GM19099 (cell line): ENCODE data around the gene MUC2.

Source experiments
- POLR2A ChIP-seq: IDR thresholded peaks from 3 replicates; pipeline ENCODE4 v1.6.1; 2011; ENCODE audit warnings: low read depth; ENCODE audit not compliant: insufficient read length; ENCODE audit errors: extremely low read depth

The MUC2 gene

DNA sequence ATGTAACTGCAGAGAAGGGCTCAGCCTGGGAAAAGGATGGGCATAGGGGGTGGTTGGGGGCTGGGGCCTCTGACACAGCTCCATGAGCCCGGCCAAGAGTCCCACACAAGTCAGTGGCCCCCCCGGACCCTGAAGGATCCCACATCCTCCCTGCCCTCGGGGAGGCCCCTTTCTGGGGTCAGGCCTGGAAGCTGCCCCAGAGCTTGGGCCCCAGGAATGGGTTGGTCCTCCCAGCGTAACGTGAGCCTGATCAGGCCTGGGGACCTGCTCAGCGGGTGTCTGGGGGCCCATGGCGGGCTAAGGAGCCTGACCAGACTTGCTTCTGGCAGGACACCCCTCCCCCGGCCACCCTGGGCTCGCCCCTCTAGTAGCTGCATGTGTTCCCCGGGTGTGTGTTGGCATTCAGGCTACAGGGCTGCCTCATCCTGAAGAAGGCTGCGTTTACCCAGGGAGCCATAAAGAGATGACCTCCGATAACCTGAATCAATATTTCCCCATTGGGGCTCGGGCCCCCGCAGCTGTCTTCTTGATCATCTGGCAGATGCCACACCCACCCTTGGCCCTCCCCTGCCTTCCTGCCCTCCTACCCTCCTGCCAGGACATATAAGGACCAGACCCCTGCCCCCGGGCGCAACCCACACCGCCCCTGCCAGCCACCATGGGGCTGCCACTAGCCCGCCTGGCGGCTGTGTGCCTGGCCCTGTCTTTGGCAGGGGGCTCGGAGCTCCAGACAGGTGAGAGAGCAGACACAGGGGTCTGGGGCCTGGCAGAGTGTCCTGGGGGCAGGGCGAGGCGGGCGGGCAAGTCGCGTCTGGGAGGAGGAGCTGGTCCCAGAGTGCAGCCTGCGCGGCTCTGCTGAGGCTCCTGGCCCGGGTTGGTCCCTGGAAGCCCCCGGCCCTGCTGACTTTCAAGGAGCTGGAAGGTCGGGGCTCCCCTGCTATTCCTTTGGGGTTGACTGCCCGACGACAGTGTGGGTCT is at the start of gene MUC2:
Gene MUC2 (plus strand): TSS at position 631 of the 978 bp plus-strand sequence.
- no peak for TF ChIP-seq POLR2A

DNA sequence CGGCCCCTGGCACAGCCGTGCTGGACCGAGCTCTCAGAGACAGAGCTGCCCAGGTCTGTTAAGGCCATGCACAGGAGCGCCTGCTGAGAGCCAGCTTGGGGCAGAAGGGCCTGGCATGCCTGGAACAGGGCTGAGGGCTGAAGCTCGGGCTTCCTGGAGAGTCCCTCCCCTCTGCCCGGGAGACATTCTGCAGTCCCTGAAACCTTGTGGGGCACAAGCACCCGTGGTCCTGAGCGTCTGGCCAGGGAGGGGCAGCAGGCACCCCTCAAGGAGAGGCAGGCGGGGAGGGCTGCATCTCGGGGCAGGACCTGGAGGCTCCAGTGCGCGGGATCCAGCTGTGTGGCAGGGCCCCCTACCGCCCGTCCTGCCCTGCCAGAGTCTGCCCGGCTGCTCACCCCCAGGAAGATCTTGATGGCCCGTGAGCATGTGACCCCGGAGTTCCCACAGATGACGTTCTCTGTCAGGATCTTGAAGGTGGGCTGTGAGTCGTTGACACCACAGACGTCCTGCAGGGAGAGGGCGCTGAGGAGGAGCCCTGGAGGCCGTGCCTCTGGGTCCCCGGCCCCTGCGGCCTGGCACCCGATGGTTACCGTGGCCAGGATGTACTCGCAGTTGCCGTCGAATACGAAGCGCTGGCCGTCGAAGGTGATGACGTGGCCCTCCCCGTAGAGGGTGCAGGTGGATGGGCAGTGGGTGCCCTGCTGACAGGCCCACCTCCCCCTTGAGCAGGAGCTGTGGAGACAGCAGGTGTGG is 49.1 kb upstream of the MUC2 start:
- no peak for TF ChIP-seq POLR2A

DNA sequence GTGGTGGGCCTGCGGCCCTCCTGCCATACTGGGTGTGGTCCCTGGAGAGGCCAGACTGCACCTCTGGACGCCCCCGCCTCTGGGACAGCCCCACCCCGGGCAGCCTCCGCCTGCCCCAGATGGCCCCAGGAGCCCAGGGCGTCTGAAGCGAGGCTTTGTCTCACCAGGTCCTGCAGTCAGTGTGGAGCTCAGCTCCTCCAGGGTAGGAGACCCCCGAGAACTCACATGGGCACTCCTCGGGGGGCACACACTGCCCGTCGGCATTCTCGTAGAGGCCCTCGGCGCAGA is 48.6 kb upstream of the MUC2 start:
- TF ChIP-seq POLR2A = no peak

DNA sequence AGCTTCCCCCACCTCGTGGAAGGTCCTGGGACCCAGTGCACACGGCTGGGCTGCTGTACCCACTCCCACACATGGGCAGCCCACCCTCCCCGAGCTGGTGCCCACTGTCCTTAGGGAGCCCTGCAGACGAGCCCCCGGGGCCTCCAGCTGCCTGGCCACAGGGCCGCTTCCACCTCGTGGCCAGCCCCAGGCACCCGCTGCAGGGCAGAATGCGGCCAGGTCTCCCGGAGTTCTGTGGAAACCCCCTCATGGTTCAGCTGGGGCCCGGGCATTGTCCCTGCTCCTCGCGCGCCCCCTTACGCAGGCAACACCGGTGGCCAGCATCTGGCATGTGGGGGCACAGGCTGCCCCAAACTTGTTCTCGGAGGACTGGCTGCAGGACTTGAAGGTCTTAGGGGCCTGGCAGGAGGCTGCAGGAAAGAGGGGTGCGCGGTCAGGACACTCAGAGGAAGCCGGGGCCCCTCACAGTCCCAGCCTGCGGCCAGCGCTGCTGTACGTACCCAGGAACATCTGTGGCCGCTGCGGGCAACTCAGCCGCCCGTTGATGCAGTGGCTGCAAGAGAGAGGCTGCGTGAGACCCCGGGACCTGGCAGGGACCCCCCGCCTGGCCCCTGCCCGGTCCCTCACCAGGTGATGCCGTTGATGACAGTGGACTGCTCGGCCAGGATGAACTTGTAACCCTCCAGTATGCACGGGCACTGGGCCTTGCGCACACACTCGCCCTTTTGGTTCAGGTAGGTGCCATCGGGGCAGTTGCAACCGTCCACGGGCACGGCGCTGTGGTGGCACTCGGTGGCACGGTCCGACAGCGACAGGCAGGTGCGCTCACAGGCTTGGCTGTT is 47.8 kb upstream of the MUC2 start:
- TF ChIP-seq POLR2A = no peak

GRCh38 chr11:1027483-1028290 is 47.0 kb upstream of the MUC2 start:
- no peak for TF ChIP-seq POLR2A

- TF ChIP-seq POLR2A = no peak
These were observed 46.5 kb upstream of the MUC2 start for GRCh38 chr11:1028291-1028540.

- no peak for TF ChIP-seq POLR2A
These were observed 46.1 kb upstream of the MUC2 start for GRCh38 chr11:1028616-1029015.

DNA sequence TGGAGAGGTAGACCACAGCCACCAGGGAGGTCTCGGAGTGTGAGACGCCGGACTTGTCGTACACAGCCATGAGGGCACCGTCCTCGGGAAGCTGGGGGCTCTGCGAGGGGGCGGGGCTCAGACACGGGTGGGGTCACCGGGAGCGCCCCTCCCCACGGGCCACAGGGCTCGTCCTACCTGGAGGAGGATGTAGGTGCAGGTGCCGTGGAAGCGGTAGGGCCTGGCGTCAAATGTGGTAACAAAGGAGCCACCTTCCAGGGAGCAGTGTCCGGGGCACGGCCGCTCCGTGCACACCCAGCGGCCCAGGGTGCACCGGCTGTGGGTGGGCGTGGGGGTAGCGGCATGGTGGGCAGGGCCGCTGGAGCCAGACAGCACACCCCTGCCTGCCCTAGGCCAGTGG is 45.6 kb upstream of the MUC2 start:
- no peak for TF ChIP-seq POLR2A

- TF ChIP-seq POLR2A = no peak
These were observed 45.0 kb upstream of the MUC2 start for GRCh38 chr11:1029654-1030053.

- TF ChIP-seq POLR2A = no peak
These were observed 44.6 kb upstream of the MUC2 start for GRCh38 chr11:1030086-1030485.

DNA sequence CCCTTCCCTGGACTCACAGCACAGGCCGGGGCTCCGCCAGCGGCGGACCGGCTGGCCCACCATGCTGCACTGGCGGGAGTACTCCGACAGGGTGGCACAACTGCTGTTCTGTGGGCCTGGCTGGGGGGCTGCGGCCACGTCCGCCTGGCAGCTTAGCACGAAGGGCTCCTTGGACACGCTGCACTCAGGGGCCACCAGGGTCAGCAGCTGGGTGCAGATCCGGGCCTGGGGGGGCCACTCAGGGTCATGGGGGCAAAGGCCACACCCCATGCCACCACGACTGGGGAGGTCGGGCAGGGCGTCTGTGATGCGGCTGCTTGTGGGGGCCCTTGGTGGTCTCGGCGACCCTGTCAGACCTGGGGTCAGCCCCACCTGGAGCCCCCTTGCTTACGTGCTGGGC is 44.1 kb upstream of the MUC2 start:
- TF ChIP-seq POLR2A = no peak

DNA sequence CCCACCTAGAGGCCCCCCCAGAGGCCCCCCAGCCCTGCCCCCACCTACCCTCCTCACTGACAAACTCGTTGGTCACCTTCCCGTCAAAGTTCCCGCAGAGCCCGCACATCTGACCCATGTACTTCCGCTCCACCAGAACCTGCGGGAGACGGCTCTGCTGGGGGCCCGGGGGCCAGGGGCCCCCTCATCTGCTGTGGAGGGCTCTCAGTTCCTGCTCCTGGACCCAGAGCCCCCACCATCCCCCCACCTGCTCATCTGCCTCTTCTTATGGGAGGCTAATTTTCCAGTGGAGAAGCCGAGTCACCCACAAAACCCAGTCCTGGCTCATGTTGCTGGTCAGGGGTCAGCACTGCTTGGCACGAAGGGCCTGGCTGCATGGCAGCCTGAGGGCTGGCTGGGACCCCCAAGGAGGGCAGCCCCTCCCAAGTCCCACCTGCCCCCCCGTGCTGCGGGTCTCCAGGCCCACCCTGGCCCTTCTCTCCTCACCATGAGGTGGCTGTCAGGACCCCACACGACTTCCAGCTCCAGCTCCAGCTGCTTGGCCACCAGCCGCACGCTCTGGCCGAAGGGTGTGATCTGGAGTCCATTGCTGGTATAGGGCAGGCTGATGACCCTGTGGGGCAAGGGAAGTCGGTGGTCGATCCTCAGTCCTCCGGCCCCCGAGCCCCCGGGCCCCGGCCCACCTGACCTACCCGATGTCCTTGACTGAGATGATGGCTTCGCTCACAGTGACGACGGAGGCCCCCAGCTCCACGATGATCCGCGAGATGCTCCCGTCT is 43.4 kb upstream of the MUC2 start:
- TF ChIP-seq POLR2A = no peak

DNA sequence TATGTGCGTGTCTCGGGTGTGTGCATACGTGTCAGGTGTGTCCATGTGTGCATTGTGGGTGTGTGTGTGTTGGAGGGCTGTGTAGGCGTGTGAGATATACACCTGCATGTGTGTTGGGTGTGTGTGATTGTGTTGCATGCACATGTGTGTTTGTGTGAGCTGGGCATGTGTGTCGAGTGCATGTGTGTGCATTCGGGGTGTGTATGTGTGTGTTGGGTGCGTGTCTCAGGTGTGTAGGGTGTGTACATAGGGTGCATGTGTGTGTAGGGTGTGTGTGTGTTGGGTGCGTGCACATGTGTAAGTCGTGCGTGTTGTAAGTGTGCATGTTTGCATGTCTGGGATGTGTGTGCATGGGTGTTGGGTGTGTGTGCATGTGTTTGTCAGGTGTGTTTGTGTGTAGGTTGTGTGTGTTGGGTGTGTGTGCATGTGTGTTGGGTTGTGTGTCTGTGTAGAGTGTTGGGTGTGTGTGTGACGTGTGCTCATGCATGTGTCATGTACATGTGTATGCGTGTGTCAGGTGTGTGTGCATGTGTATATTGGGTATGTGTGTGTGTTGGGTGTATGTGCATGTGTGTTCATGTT is 42.3 kb upstream of the MUC2 start:
- TF ChIP-seq POLR2A = no peak
